Inferior parietal cortex (tissue), 1 donor: ENCODE results near the gene C19orf53.
A peak's percentile ranks its signal among the peaks of the same experiment; 100 is the strongest.
"Not testable (repeated sequence)": the region's sequence is repeated elsewhere in the genome, so short reads cannot be mapped to it uniquely, and the experiment has no call there.

ENCODE experiments used
- DNase-seq: peaks from one replicate; pipeline ENCODE4 v3.0.0-alpha.2; 2016; ENCODE audit errors: extremely low spot score

The C19orf53 gene

GRCh38 chr19:13774217-13775191, at the start of gene C19orf53:
C19orf53 (plus strand) TSS chr19:13774456; CDS start chr19:13774478, 22 bp downstream.
- peak; percentile 98 for DNase-seq

- DNase-seq = no peak
Observed at GRCh38 chr19:13726323-13726722, 47.9 kb upstream of the C19orf53 start.

- DNase-seq = no peak
Observed at GRCh38 chr19:13727798-13728197, 46.5 kb upstream of the C19orf53 start.

GRCh38 chr19:13729859-13730258, 44.4 kb upstream of the C19orf53 start:
- no peak for DNase-seq

DNA sequence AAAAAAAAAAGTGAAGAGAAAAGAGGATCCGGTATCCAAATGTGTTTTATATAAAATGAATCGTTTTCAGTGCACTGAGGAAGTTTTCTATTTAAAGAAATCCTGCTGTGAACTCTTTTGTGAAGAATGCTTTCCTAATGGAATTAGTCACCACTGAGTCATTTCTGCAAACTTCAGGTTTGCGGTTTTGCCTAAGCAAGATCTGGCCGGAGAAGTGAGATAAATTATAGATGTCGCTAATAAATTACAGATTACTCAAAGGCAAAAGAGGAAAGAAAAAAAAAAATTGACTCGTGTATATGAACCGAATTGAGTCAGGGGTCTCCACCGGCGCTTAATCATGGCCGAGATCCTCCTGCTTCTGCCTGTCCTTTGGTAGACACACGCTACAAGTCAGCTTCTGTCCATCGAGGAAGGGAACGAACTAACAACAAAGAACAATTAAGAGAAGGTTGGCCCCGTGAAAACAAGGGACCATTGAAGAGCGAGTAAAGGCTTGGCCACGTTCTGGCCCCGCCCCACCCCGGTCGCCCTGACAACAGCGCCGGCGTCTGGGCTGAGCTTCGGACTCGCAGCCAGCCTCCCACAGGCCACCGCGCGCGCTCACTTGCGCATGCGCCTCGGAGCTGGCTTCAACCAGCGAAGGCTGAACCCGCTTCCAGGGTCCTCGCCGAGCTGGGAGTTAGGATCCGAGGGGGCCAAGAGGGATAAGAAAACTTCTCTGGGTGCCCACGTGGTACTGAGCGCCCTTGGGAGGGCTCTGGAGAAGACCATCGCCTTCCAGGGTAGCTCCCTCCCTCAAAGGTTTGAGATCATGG, 42.9 kb upstream of the C19orf53 start:
- DNase-seq = peak; percentile 97

GRCh38 chr19:13732337-13732736, 41.9 kb upstream of the C19orf53 start:
- no peak for DNase-seq

DNA sequence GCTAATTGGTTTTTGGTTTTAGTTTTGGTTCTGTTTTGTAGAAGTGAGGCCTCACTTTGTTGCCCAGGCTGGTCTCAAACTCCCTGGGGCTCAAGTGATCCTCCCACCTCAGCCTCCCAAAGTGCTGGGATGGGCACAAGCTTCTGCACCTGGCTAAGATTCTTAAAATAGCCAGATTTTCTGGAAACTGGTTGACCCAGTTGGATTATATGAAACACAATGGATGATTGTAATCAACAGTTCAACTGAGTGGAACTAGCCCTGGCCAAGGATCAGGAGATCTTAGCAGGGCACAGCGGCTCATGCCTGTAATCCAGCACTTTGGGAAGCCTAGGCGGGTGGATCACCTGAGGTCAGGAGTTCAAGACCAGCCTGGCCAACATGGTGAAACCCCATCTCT, 39.5 kb upstream of the C19orf53 start:
- DNase-seq = no peak

- no peak for DNase-seq
Observed at GRCh38 chr19:13738073-13738472, 36.2 kb upstream of the C19orf53 start.

DNA sequence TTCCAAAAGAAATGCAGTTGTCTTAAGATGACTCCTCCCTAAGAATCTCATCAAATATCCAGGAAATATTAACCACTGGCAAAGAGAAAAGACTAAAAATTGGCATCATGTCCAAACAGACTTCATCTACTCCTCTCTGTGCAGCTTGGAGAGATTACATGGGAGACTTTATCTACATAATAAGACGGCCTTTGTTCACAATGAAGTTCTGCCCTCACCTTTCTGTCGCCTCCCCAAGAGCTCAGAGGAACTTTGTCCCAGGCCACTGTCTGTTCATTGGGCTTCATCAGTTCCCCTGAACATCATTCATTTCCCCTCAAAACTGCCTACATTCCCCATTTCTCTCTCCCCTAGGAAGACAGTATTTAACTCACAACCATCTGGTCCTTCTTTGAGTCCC, 32.4 kb upstream of the C19orf53 start:
- DNase-seq = no peak

DNA sequence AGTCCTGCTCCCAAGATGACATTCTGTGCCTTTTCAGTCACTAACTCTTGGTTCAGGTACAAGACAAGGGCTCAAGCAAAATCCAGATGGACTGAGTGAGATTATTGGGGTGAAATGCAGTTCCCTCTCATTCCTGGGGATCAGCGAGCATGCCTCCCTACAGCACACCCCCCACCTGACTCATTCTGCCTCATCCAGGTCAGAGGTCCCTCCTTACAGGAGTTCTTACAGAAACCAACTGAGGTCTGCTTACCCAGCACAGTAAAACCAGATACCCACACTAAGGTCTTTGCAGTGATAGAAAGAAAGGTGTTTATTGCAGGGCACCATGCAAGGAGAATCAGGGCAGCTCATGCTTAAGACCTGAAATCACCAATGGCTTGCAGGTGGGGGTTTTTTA, 31.5 kb upstream of the C19orf53 start:
- no peak for DNase-seq

GRCh38 chr19:13744174-13744573, 30.1 kb upstream of the C19orf53 start:
- no peak for DNase-seq

DNA sequence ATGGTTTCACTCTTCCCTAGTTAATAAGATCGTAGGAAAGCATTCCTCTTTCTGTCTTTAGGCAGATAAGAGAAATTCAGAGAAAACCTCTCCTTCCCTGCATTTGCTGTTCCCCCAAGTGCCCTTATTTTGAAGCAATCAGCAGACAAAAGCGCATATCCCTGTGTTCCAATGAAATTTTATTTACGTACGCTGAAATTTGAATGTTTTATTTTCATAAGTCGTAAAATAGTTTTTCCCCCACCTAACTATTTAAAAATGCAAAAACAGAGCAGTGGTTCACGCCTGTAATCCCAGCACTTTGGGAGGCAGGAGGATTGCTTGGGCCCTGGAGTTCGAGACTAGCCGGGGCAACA, 27.2 kb upstream of the C19orf53 start:
- no peak for DNase-seq

DNA sequence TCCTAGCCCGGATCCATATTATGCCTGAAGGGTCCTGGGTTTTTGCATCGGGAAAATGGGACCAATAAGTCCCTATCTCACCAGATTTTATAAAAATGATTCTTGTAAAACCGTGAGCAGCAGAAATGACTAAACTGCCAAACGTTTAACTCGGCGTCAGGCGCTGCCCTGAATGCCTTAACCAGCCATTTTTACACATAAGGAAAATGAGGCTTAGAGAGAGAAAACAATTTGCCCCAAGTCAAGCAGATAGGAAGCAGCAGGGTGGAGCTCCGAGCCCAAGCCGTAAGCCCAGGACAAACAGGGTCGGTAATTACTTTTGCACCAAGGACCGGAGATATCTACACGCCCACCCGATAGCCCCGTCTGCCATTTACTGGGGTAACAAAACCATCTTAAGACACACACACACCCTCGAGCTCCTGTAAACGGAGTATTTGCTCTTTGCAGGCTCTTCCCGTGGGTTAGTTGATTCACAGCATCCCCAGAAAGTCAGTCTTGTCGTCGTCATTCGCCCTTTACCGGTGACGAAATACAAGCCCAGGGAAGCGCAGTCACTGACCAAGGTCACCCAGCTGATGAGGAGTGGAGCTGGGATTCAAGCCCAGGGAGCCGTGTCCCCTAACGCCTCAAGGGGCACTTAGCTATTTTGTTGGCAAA, 26.0 kb upstream of the C19orf53 start:
- DNase-seq = no peak

DNA sequence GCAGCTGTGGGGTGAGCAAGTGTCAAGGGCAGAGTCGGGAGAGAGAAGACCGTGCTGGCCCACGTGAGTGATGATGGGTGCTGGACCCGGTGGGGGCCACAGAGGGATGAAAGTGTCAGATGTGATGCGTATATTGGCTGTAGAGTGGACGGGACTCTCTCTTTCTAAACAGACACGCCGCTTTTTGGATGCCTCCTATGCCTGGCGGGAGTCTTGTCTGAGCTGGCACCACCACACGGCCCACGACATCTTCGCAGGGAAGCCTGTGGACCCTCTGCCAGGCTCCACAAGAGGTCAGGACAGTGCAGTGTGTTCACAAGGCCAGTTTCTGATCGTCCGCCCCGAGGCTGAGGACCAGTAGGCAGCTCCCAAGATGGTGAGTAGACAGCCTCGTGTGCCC, 22.8 kb upstream of the C19orf53 start:
- no peak for DNase-seq

- not testable (repeated sequence) for DNase-seq
Observed at GRCh38 chr19:13753622-13754021, 20.6 kb upstream of the C19orf53 start.

GRCh38 chr19:13756210-13756609, 18.0 kb upstream of the C19orf53 start:
- no peak for DNase-seq

GRCh38 chr19:13757805-13758772, 16.2 kb upstream of the C19orf53 start:
- DNase-seq = no peak

DNA sequence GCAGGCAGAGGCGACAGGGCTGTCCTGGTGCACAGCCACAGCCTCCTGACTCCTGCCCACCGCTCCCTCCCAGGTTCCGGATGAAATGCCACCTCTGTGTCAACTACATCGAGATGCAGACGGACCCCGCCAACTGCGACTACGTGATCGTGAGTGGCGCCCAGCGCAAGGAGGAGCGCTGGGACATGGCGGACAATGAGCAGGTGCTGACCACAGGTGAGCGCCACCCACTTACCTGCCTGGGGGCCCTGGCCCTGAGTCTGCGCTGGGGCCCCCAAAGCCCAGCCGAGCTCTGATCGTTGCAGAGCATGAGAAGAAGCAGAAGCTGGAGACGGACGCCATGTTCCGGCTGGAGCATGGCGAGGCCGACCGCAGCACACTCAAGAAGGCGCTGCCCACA, 15.5 kb upstream of the C19orf53 start:
- no peak for DNase-seq

DNA sequence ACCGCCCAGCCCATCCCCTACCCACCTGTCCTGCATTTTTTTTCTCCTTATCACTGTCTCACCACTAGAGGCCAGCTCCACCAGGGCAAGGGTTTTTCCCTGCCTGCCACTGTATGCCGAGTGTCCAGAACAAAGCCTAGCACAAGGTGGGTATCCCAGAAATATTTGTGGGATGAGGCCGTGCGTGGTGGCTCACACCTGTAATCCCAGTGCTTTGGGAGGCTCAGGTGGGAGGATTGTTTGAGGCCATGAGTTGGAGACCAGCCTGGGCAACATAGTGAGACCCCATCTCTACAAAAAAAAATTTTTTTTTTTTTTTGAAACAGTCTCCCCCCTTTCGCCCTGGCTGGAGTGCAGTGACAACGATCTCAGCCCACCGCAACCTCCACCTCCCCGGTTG, 12.8 kb upstream of the C19orf53 start:
- DNase-seq = no peak

DNA sequence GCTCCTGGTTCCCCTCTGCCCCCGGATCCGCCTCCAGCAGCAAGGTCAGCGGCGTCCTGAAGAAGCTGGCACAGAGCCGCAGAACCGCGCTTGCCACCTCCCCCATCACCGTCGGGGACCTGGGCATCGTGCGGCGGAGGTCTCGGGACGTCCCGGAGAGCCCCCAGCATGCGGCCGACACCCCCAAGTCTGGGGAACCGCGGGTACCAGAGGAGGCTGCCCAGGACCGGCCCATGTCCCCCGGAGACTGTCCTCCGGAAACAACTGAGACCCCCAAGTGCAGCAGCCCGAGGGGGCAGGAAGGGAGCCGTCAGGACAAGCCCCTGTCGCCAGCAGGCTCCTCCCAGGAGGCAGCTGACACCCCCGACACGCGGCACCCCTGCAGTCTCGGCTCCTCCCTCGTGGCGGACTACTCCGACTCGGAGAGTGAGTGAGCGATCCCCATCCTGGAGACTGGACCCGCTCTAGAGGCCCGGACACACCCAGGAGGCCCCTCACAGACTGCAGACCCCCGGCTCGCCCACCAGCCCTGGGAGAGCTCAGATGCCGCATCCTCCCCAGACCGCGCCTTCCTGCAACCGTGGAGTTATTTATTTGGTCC, 11.5 kb upstream of the C19orf53 start:
- no peak for DNase-seq

DNA sequence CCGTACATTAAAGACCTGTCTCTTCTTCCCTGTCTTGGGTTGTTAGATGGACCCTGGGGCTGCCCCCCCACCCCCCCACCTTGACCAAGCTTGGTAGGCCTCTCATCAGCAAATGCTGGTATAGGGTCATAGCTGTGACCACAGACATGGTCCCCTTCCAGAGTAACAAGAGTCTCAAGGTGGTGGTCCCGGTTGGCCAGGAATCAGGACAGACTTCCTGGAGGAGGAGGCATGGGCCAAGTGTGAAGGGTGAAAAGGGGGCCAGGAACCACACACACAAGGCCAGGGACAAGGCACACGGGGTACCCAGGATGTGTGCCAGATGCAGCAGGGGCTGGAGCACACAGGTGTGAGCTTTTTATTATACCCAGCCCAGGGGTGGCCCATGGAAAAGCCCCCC, 11.0 kb upstream of the C19orf53 start:
- DNase-seq = no peak
